HG02852 (cell line): ENCODE data around the gene SMDT1.

ENCODE experiments used
- ATAC-seq: cut with Tn5 transposase; IDR thresholded peaks from one replicate; pipeline ENCODE4 v1.9.1; 2021; ENCODE audit warnings: mild to moderate bottlenecking, moderate library complexity; ENCODE audit not compliant: unreplicated experiment

SMDT1 gene

GRCh38 chr22:42079319-42080251 is at the start of gene SMDT1:
SMDT1 (plus strand) TSS chr22:42079700; CDS start chr22:42079769, 69 bp downstream.
- ATAC-seq = peak; percentile 78

- ATAC-seq = no peak
Observed at GRCh38 chr22:42033263-42034181, 46.0 kb upstream of the SMDT1 start.

GRCh38 chr22:42035256-42035655 is 44.2 kb upstream of the SMDT1 start:
- ATAC-seq = no peak

- ATAC-seq = no peak
Observed at GRCh38 chr22:42039271-42039670, 40.2 kb upstream of the SMDT1 start.

- ATAC-seq = no peak
Observed at GRCh38 chr22:42041784-42042183, 37.7 kb upstream of the SMDT1 start.

GRCh38 chr22:42050641-42051180 is 28.8 kb upstream of the SMDT1 start:
- no peak for ATAC-seq

- ATAC-seq = no peak
Observed at GRCh38 chr22:42052765-42053164, 26.7 kb upstream of the SMDT1 start.

- no peak for ATAC-seq
Observed at GRCh38 chr22:42056757-42057511, 22.6 kb upstream of the SMDT1 start.

- no peak for ATAC-seq
Observed at GRCh38 chr22:42060489-42060888, 19.0 kb upstream of the SMDT1 start.

GRCh38 chr22:42061041-42061440 is 18.5 kb upstream of the SMDT1 start:
- no peak for ATAC-seq

- ATAC-seq = no peak
Observed at GRCh38 chr22:42062506-42063170, 16.9 kb upstream of the SMDT1 start.

- ATAC-seq = no peak
Observed at GRCh38 chr22:42064629-42065028, 14.9 kb upstream of the SMDT1 start.

- ATAC-seq = no peak
Observed at GRCh38 chr22:42065438-42066125, 13.9 kb upstream of the SMDT1 start.

GRCh38 chr22:42066126-42066761 is 13.3 kb upstream of the SMDT1 start:
- ATAC-seq = no peak

- ATAC-seq = no peak
Observed at GRCh38 chr22:42066937-42067336, 12.6 kb upstream of the SMDT1 start.

GRCh38 chr22:42067671-42068251 is 11.7 kb upstream of the SMDT1 start:
- ATAC-seq = no peak

- ATAC-seq = no peak
Observed at GRCh38 chr22:42068291-42068690, 11.2 kb upstream of the SMDT1 start.

GRCh38 chr22:42069801-42070516 is 9.5 kb upstream of the SMDT1 start:
- ATAC-seq = no peak
